EH (cell line): ENCODE results near the gene PLEKHB2.
"Not testable (repeated sequence)": the region's sequence is repeated elsewhere in the genome, so short reads cannot be mapped to it uniquely, and the experiment has no call there.

Experiments used
- DNase-seq: peaks from one replicate; pipeline ENCODE4 v3.0.0-alpha.2; 2015; ENCODE audit warnings: low read depth

The PLEKHB2 gene, protein sequence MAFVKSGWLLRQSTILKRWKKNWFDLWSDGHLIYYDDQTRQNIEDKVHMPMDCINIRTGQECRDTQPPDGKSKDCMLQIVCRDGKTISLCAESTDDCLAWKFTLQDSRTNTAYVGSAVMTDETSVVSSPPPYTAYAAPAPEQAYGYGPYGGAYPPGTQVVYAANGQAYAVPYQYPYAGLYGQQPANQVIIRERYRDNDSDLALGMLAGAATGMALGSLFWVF

DNA sequence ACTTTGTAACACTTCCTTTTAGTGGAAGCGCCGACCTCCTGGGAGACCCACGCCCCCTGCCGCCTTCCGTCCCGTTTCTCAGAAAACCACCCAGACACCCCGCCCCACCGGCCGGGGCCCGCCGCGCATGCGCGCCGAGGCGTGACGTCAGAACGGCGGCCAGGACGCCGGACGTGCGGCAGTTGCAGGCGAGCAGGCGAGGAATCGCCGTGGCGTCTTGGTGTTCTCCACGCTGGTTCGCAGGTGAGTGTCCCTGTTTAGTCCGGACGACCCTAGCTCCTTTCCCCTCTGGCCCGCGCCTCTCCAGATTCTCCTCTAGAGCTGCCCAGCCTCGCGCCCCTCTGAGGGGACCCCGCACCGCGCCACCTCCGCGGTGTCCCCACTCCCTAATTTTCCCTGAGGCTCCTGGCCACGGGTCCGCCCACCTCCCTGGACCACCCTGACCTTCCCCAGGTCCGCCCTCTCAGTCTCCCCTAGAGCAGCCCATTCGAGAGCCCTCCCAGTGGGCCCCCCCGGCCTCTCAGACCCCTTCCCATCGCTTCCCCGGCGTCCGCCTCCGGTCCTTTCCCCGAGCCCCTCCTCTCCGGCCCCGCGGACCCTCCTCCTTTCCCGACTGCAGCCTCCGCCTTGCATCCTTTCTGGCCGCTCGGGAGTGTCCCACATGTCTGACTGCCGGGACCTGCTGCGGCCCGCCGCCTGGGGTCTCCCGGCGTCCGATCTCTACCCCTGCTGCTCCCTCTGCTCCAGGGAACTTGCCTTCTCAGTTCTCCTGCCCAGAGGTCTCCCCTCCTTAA is at the start of gene PLEKHB2:
Gene PLEKHB2 (plus strand): TSS at position 181 of the 794 bp plus-strand sequence. CDS start 15,606 bp downstream, outside the sequence.
- peak; percentile 87 for DNase-seq

GRCh38 chr2:131056204-131056931 is 48.8 kb upstream of the PLEKHB2 start:
- DNase-seq: peak; percentile 46

- peak; percentile 24 for DNase-seq
Measured at GRCh38 chr2:131056932-131057287, 48.2 kb upstream of the PLEKHB2 start.

GRCh38 chr2:131058214-131058843 is 46.8 kb upstream of the PLEKHB2 start:
- no peak for DNase-seq

- DNase-seq: no peak
Measured at GRCh38 chr2:131058920-131059319, 46.2 kb upstream of the PLEKHB2 start.

DNA sequence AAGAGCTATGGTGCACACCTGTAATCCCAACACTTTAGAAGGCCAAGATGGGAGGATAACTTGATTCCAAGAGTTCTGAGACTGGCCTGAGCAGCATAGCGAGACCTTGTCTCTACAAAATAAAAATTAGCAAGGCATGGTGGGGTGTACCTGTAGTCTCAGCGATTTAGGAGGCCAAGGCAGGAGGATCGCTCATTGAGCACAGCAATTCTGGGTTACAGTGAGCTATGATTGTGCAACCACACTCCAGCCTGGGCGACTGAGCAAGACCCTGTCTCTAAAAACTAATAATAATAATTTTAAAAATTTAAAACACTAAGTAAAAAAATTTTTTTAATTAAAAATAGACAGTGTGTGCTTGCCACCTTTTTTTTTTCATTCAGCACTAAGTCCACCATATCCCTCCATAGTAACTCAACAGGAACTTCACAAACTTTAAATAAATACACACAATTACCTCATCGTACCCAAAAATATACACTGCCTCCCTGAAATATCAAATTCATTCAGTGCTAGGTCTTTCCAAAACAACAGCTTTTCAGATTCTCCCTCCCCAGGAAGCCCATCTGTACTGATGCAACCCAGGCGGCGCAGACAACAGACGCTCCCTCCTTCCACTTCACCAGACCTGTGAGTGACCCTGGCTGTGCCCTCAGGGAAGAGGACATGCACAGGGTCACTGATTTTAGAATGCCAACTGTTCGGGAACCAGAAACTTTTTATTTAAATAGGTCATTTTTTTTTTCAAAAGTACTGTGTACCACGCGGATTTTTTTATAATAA is 41.4 kb upstream of the PLEKHB2 start:
- DNase-seq: no peak

- DNase-seq: no peak
Measured at GRCh38 chr2:131064589-131065512, 40.3 kb upstream of the PLEKHB2 start.

DNA sequence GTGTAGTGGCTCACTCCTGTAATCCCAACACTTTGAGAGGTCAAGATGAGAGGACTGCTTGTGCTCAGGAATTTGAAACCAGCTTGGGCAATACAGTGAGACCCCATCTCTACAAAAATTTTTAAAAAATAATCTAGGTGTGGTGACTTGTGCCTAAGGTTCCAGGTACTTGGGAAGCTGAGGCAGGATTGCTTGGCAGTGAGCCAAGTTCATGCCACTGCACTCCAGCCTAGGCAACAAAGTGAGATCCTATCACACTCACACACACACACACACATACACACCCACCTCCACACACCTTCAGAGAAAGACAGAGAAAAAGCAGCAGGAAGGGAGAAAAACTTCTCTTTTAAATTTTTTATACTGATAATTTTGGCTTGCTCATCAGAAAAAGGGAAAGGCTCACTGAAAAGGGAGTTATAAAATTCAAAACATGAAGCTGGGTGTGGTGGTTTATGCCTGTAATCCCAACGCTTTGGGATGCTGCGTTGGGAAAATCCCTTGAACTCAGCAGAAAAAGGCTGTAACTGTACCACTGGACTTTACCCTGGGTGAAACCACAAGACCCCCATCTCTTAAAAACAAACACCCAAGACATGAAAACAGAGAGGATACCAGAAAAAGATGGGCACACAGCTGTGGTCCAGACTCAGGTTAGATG is 37.5 kb upstream of the PLEKHB2 start:
- DNase-seq: no peak

- not testable (repeated sequence) for DNase-seq
Measured at GRCh38 chr2:131068172-131068571, 37.0 kb upstream of the PLEKHB2 start.

GRCh38 chr2:131075578-131075977 is 29.6 kb upstream of the PLEKHB2 start:
- DNase-seq: not testable (repeated sequence)

DNA sequence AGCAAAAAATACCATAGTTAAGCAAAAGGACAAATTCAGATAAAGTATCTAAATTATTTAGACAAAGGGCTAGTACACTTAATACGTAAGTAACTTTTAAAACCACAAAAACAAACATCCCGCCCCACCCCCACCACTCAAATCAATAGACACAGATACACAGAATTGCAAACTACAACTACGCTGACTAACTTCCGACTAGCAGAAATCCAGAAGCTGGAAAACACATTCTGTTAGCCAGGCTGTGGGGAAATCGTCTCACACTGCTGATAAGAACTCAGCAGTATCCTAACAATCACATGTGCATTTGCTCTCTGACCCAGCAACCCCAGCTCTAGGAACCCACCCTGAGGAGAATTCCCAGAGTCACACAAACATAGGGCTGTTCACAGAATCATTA is 28.4 kb upstream of the PLEKHB2 start:
- DNase-seq: no peak

GRCh38 chr2:131077182-131077846 is 27.8 kb upstream of the PLEKHB2 start:
- no peak for DNase-seq

GRCh38 chr2:131077966-131078365 is 27.2 kb upstream of the PLEKHB2 start:
- no peak for DNase-seq

DNA sequence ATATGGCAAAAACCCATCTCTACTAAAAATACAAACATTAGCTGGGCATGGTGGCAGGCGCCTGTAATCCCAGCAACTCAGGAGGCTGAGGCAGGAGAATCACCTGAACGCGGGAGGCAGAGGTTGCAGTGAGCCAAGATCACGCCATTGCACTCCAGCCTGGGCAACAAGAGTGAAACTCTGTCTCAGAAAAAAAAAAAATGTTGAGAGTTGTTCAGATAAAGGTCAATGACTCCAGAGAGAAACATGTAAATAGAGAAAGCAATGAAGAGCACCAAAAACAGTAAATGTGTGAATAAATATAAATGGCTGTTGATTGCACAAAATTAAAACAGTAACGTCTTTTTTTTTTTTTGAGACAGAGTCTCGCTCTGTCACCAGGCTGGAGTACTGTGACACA is 25.2 kb upstream of the PLEKHB2 start:
- not testable (repeated sequence) for DNase-seq

DNA sequence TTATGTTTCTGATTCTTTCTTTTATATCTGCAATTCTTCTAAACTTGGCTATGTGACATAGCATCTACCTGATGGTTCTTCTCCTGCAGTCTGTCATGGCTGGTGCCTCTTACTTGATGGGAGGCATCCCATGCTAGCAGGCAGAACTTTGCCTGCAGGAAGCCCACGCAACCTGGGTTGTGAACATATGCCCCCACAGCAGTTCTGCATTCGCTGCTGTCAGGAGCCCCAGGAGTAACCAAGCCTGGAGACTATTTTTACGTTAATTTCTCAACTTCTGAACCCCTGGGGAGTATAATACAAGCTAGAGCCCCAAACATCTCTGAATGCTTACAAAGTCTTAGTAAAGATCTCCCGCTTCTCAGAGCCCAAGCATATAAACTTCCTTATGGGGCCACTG is 23.9 kb upstream of the PLEKHB2 start:
- no peak for DNase-seq

- no peak for DNase-seq
Measured at GRCh38 chr2:131085646-131086045, 19.5 kb upstream of the PLEKHB2 start.

GRCh38 chr2:131092458-131093005 is 12.6 kb upstream of the PLEKHB2 start:
- no peak for DNase-seq

DNA sequence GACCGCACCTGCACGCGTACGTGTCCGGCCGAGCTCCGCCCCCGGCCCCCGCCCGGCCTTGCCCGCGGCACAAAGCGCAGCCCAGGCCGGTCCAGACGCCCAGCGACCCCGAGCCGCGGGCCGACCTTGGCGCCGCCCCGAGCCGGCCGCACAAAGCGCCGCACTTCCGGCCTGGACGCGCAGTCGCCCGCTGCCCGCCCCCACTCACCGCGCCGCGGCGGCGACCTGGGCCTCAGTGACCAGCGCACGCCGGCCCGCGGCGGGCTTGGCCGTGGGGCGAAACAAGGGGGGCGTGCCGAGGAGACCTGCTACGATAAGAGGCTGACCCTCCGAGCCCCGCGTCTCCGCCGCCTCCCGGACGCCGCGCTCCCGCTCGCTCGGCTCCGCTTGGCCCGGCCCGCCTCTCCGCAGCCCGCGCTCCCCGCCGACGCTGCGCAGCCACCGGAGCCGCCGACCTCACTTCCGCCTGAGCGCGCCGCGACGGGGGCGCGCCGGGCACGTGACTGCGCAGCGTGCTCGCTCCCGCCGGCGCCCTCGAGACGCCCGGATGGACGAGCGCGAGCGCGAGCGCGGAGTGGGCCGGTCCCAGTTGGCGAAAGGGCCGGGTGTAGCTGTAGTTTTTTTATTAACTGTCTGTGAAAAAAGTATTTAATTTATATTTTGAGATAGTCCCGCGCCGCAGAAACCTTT is 12.0 kb upstream of the PLEKHB2 start, which contains the start of gene FAM168B:
Gene FAM168B (minus strand): TSS at position 455 of the 690 bp plus-strand sequence. CDS start 10,814 bp downstream, outside the sequence.
- peak; percentile 87 for DNase-seq
